ENCODE measurements around the gene UPK1B.
"Not testable (repeated sequence)": the region's sequence is repeated elsewhere in the genome, so short reads cannot be mapped to it uniquely, and the experiment has no call there.

Gene UPK1B

GRCh38 chr3:119223511-119223910 is 50.1 kb downstream of the UPK1B start:
- no peak for DNase-seq (ENCODE audit: low read depth, low spot score)

GRCh38 chr3:119225121-119225520 is 51.7 kb downstream of the UPK1B start:
- DNase-seq (ENCODE audit: low read depth, low spot score), result no peak

- DNase-seq (ENCODE audit: low read depth, low spot score), result no peak
These were observed 53.9 kb downstream of the UPK1B start for GRCh38 chr3:119227070-119227850.

- no peak for DNase-seq (ENCODE audit: low read depth, low spot score)
These were observed 55.2 kb downstream of the UPK1B start for GRCh38 chr3:119228373-119229145.

- no peak for DNase-seq (ENCODE audit: low read depth, low spot score)
These were observed 55.8 kb downstream of the UPK1B start for GRCh38 chr3:119229190-119229589.

- DNase-seq (ENCODE audit: low read depth, low spot score), result no peak
These were observed 56.7 kb downstream of the UPK1B start for GRCh38 chr3:119230071-119230470.

GRCh38 chr3:119230745-119231144 is 57.3 kb downstream of the UPK1B start:
- DNase-seq (ENCODE audit: low read depth, low spot score), result no peak

GRCh38 chr3:119234610-119235009 is 61.2 kb downstream of the UPK1B start:
- DNase-seq (ENCODE audit: low read depth, low spot score), result no peak

GRCh38 chr3:119235151-119235550 is 61.8 kb downstream of the UPK1B start:
- DNase-seq (ENCODE audit: low read depth, low spot score), result no peak

GRCh38 chr3:119236756-119237155 is 63.4 kb downstream of the UPK1B start:
- DNase-seq (ENCODE audit: low read depth, low spot score), result no peak

- no peak for DNase-seq (ENCODE audit: low read depth, low spot score)
These were observed 63.9 kb downstream of the UPK1B start for GRCh38 chr3:119237299-119237698.

- DNase-seq (ENCODE audit: low read depth, low spot score), result no peak
These were observed 65.0 kb downstream of the UPK1B start for GRCh38 chr3:119238363-119238762.

- DNase-seq (ENCODE audit: low read depth, low spot score), result no peak
These were observed 65.9 kb downstream of the UPK1B start for GRCh38 chr3:119239206-119239820.

GRCh38 chr3:119240101-119240590 is 66.7 kb downstream of the UPK1B start:
- DNase-seq (ENCODE audit: low read depth, low spot score), result no peak

GRCh38 chr3:119240591-119241434 is 67.4 kb downstream of the UPK1B start, which contains the start of gene B4GALT4:
Gene B4GALT4, minus strand, starts transcription at chr3:119240878. Its CDS starts 10,779 bp downstream, at chr3:119230099.
- no peak for DNase-seq (ENCODE audit: low read depth, low spot score)

GRCh38 chr3:119242387-119243057 is 69.1 kb downstream of the UPK1B start:
- not testable (repeated sequence) for DNase-seq (ENCODE audit: low read depth, low spot score)

GRCh38 chr3:119243058-119243529 is 69.7 kb downstream of the UPK1B start:
- DNase-seq (ENCODE audit: low read depth, low spot score), result not testable (repeated sequence)

GRCh38 chr3:119243712-119244111 is 70.3 kb downstream of the UPK1B start:
- no peak for DNase-seq (ENCODE audit: low read depth, low spot score)

- no peak for DNase-seq (ENCODE audit: low read depth, low spot score)
These were observed 72.4 kb downstream of the UPK1B start for GRCh38 chr3:119245778-119246177.

Data from activated naive CD8-positive, alpha-beta T cell treated with anti-CD3 and anti-CD28 coated beads, Interleukin-2, amount 50 U/mL, for 16 hours (primary cell).